HUES64 (cell line): ENCODE measurements around the gene RAVER2.

Source experiments
- H3K27ac ChIP-seq: 2 replicates; pipeline ENCODE4 v1.7.0; 2013; ENCODE audit warnings: low read depth, low read length, inconsistent platforms
- H3K27me3 ChIP-seq: 2 replicates; pipeline ENCODE4 v1.6.1; 2013; ENCODE audit warnings: mild to moderate bottlenecking, low read length; ENCODE audit not compliant: insufficient read depth
- H3K36me3 ChIP-seq: 2 replicates; pipeline ENCODE4 v1.6.1; 2013; ENCODE audit warnings: mild to moderate bottlenecking, low read length; ENCODE audit not compliant: insufficient read depth
- H3K4me1 ChIP-seq: 2 replicates; pipeline ENCODE4 v1.6.1; 2013; ENCODE audit warnings: mild to moderate bottlenecking, low read length, moderate library complexity; ENCODE audit not compliant: insufficient read depth
- H3K4me3 ChIP-seq: 2 replicates; pipeline ENCODE4 v1.5.1; 2013; ENCODE audit warnings: mild to moderate bottlenecking, low read length, moderate library complexity
- H3K9ac ChIP-seq: 2 replicates; pipeline ENCODE4 v1.6.1; 2013; ENCODE audit warnings: mild to moderate bottlenecking, low read depth, low read length
- H3K9me3 ChIP-seq: 2 replicates; pipeline ENCODE4 v1.6.1; 2013; ENCODE audit warnings: low read depth, low read length; ENCODE audit not compliant: insufficient read depth
- WGBS: fragments of 150-250, 120-280 bp; methylation state at CpG from one replicate; pipeline ENCODE4 v1.1.7; 2013; ENCODE audit warnings: missing lambda C conversion rate; 5-methylcytosine and 5-hydroxymethylcytosine counted together

Gene RAVER2

DNA sequence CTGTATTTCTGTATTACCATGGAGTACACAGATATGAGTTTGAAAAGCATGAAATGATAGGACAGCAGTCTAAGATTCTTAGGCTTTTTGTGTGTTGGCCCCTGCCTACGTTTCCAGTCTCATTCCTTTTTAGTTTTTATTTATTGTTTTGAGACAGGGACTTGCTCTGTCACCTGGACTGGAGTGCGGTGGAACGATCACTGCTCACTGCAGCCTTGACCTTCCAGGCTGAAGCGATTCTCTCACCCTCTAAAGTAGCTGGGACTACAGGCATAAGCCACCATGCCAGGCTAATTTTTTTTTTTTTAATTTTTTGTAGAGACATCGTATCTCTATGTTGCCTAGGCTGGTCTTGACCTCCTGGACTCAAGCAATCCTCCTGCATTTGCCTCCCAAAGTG, 3.8 kb downstream of the RAVER2 start:
- no peak overlapping the region for H3K27ac ChIP-seq
- H3K4me3 ChIP-seq: no peak overlapping the region
- no peak overlapping the region for H3K9ac ChIP-seq
- H3K4me1 ChIP-seq: peaks cover 20% of the 10 kb centered on the region
- 0 out of 2 replicates have a peak, but pooled peaks cover 3% of the 10 kb centered on the region for H3K27me3 ChIP-seq
- 95% methylated on average over 5 of the region's 5 CpGs for WGBS
- no peaks in the 10 kb centered on the region for H3K36me3 ChIP-seq
- H3K9me3 ChIP-seq: no peaks in the 10 kb centered on the region

DNA sequence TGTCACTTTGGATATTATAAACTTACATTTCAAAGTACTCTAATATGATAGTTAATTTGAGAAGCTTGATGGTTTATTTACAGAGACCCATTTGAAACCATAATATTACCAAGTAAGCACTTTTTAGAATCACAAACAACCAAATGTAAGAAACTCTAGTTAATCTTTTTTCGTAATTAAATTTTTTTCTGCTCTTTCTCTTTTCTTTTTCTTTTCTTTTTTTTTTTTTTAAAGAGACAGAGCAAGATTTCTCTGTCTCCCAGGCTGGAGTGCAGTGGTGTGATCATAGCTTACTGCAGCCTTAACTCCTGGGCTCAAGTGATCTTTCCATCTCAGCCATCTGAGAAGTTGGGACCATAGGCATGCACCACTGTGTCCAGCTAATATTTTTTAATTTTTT, 5.2 kb downstream of the RAVER2 start:
- Histone ChIP-seq H3K36me3 (no peaks in the 10 kb centered on the region), H3K4me1 (peaks cover 19% of the 10 kb centered on the region), H3K27me3 (0 out of 2 replicates have a peak, but pooled peaks cover 3% of the 10 kb centered on the region), H3K27ac (no peak overlapping the region), H3K4me3 (no peak overlapping the region), H3K9me3 (no peaks in the 10 kb centered on the region), H3K9ac (no peak overlapping the region)
- whole genome bisulfite sequencing: 77% methylated on average over 1 of the region's 1 CpG

DNA sequence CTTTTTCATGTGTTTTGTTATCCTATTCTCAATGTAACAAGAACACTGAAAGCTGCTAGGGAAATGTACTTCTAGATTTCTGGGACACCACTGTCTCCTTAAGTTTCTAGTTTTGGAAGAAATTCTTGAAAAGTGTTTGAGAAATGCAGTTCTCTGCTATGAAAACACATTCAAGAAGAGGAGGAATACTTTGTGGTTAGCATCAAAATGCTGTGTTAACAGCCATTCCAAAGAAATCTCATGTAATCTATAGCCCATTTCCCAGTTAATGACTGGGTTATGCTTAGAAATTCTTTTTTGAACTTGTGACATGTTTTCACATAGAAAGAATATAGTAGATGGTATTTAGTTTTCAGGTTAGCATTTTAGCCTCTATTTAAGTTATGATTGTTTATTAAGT, 6.0 kb downstream of the RAVER2 start:
- H3K27me3 ChIP-seq: 0 out of 2 replicates have a peak, but pooled peaks cover 2% of the 10 kb centered on the region
- no peak overlapping the region for H3K9ac ChIP-seq
- H3K36me3 ChIP-seq: no peaks in the 10 kb centered on the region
- H3K9me3 ChIP-seq: no peaks in the 10 kb centered on the region
- no peak overlapping the region for H3K4me3 ChIP-seq
- no peak overlapping the region for H3K27ac ChIP-seq
- peaks cover 22% of the 10 kb centered on the region for H3K4me1 ChIP-seq

DNA sequence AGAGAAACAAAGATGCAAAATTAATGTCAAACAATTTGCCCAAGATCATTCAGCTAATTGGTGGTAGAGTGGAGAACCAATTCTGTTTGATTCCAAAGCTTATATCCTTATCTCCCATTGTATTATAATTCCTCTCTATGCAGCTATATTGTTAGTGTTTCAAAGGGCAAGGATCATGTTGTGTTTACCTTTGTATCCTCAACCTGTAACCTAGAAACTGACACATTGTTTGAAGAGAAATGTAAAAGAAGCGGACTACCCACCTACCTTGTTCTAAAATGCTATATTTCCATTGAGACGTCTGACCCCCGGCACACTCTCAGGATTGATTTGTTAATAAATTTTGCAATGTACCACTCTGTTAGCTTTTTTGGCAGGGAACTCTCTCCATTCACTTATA, 9.3 kb downstream of the RAVER2 start:
- Histone ChIP-seq H3K9me3 (no peaks in the 10 kb centered on the region), H3K4me3 (no peak overlapping the region), H3K4me1 (peaks cover 13% of the 10 kb centered on the region; the same call in 1 of the 2 replicates), H3K36me3 (no peaks in the 10 kb centered on the region), H3K27ac (no peak overlapping the region), H3K9ac (no peak overlapping the region), H3K27me3 (no peaks in the 10 kb centered on the region)
- WGBS: 86% methylated on average over 1 of the region's 3 CpGs

DNA sequence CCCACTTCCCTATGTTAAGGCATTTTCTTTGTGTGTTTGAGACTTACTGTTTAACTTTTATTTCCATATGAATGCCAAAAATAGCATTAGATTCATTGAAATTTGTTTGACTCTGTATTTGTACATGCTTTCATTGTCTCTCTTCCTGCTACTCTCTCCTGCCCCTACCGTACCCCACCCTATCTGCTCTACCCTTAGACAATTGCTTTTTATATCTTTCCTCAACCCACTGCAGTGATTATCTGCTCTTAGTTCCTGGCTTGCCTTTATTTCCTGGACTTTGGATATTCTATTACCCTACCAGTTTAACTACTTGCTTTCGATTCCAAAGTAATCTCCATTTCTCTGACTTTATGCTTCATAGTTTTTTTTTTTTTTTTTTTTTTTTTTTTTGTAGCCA, 10.5 kb downstream of the RAVER2 start:
- Histone ChIP-seq H3K27ac (no peak overlapping the region), H3K4me1 (peaks cover 12% of the 10 kb centered on the region; the same call in 1 of the 2 replicates), H3K9ac (no peak overlapping the region), H3K4me3 (no peak overlapping the region), H3K27me3 (no peaks in the 10 kb centered on the region), H3K9me3 (no peaks in the 10 kb centered on the region), H3K36me3 (no peaks in the 10 kb centered on the region)
- 83% methylated on average over 2 of the region's 2 CpGs for WGBS

DNA sequence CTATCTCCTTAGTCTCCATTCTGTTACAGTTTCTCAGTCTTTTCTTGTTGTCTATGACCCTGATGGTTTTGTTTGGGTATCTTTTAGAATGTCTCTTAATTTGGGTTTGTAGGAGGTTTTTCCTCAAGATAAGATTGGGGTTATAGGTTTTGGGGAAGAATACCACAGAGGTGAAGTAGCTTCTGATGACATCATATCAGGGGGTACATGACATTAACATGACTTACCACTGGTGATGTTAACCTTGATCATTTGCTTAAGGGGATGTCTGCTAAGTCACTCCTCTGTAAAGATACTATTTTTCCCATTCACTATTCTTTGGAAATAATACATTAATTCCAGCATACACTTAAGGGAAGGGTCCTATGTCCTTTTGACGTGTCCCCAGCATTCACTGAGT, 11.9 kb downstream of the RAVER2 start:
- Histone ChIP-seq H3K4me1 (peaks cover 5% of the 10 kb centered on the region; the same call in 1 of the 2 replicates), H3K27ac (no peak overlapping the region), H3K27me3 (no peaks in the 10 kb centered on the region), H3K4me3 (no peak overlapping the region), H3K9me3 (no peaks in the 10 kb centered on the region), H3K9ac (no peak overlapping the region), H3K36me3 (no peaks in the 10 kb centered on the region)
- 84% methylated on average over 1 of the region's 1 CpG for WGBS

DNA sequence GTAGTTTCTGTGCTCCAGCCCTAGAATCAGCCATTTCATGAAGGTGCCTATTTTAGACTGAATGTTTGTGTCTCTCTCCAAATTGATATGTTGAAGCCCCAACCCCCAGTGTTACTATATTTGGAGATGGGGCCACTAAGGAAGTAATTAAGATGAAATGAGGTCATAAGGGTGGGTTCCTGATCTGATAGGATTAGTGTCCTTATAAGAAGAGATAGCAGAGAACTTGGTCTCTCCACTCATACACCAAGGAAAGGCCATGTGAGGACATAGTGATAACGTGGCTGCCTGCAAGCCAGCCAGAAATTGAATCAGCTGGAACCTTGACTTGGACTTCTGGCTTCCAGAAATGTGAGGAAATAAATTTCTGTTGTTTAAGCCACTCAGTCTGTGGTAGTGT, 12.3 kb downstream of the RAVER2 start:
- Histone ChIP-seq H3K9me3 (no peaks in the 10 kb centered on the region), H3K4me3 (no peak overlapping the region), H3K27me3 (no peaks in the 10 kb centered on the region), H3K27ac (no peak overlapping the region), H3K4me1 (peaks cover 5% of the 10 kb centered on the region; the same call in 1 of the 2 replicates), H3K36me3 (no peaks in the 10 kb centered on the region), H3K9ac (no peak overlapping the region)
- 94% methylated on average over 1 of the region's 1 CpG for WGBS

DNA sequence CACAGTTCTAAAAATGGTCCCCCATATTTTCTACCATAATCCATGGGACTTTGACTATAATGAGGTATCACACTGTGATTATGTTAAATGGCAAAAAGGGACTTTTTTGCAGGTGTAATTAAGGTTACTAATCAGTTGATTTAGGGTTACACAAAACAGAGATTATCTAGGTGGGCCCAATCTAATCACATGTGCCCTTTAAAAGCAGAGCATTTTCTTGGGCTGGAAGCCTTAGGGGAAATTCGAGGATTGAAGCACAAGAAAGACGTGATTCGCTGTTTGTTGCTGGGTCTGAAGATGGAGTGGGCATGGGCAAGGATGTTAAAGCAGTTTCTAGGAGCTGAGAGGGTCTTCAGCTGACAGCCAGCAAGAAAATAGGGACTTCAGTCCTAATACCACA, 13.4 kb downstream of the RAVER2 start:
- Histone ChIP-seq H3K4me3 (no peak overlapping the region), H3K27ac (no peak overlapping the region), H3K27me3 (no peaks in the 10 kb centered on the region), H3K9ac (no peak overlapping the region), H3K36me3 (no peaks in the 10 kb centered on the region), H3K9me3 (no peaks in the 10 kb centered on the region), H3K4me1 (peaks cover 5% of the 10 kb centered on the region; the same call in 1 of the 2 replicates)
- 94% methylated on average over 3 of the region's 3 CpGs for WGBS

DNA sequence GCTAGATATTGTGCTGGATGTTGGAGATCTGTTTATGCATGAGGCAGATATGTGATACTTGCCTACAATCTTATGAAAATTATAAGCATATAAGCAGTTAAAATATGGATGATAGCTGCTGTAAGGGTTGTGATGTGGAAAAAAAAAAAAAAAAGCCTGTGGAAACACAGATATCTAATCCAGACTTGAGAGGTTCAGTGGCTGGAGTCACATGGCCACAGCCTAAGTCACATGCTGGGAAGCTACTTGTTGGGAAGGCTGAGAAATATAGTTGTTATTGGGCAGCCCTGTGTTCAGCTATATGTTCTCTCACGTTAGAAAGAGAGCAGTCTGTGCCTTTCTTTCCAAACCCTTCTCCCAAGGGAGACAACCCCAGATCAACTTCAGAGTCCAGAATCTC, 15.1 kb downstream of the RAVER2 start:
- no peak overlapping the region for H3K9ac ChIP-seq
- WGBS: no CpG with 5 or more reads among the region's 1 CpG
- no peaks in the 10 kb centered on the region for H3K27me3 ChIP-seq
- no peak overlapping the region for H3K27ac ChIP-seq
- H3K4me1 ChIP-seq: peaks cover 5% of the 10 kb centered on the region; the same call in 1 of the 2 replicates
- no peaks in the 10 kb centered on the region for H3K36me3 ChIP-seq
- H3K4me3 ChIP-seq: no peak overlapping the region
- no peaks in the 10 kb centered on the region for H3K9me3 ChIP-seq

DNA sequence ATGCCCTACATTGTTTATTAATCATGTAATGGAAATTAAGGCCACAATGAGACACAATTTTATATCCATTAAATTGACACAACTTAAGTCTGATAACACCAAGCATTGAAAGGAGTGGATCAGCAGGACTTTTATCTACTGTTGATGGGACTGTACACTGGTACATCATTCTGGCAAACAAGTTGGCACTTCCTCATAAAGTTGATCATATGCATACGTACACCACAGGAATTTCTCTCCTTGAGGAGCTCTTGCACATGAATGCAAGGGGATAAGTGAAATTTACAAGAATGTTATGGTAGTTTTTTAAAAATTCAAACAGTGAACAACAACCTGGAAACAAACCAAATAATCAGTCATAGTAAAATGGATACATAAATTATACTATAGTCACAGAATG, 20.1 kb downstream of the RAVER2 start:
- Histone ChIP-seq H3K4me1 (no peaks in the 10 kb centered on the region), H3K36me3 (peaks cover 6% of the 10 kb centered on the region), H3K4me3 (no peak overlapping the region), H3K27me3 (no peaks in the 10 kb centered on the region), H3K27ac (no peak overlapping the region), H3K9me3 (no peaks in the 10 kb centered on the region), H3K9ac (no peak overlapping the region)
- WGBS: 100% methylated on average over 1 of the region's 1 CpG

DNA sequence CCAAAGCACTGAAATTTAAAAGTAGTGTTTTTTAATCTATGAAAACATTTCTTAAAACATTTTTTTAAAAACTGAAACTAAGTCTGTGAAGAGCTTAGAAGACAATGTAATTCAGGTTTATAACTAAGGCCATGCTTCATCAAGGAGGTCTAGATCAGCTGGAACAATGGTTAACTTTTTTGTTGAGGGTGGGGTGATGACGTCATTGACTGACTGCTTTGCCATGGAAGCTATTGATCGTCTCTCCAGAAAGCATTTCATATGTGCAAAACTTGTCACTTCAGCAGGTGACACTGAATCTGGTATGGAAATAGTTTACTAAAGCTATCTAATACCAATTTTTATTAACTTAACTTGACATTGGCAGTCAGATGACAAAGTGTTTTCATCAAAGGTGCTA, 21.0 kb downstream of the RAVER2 start:
- WGBS: 83% methylated on average over 2 of the region's 2 CpGs
- peaks cover 14% of the 10 kb centered on the region for H3K36me3 ChIP-seq
- H3K27me3 ChIP-seq: no peaks in the 10 kb centered on the region
- H3K9me3 ChIP-seq: peaks cover 5% of the 10 kb centered on the region; the same call in 1 of the 2 replicates
- no peak overlapping the region for H3K4me3 ChIP-seq
- H3K9ac ChIP-seq: no peak overlapping the region
- H3K27ac ChIP-seq: no peak overlapping the region
- no peaks in the 10 kb centered on the region for H3K4me1 ChIP-seq

DNA sequence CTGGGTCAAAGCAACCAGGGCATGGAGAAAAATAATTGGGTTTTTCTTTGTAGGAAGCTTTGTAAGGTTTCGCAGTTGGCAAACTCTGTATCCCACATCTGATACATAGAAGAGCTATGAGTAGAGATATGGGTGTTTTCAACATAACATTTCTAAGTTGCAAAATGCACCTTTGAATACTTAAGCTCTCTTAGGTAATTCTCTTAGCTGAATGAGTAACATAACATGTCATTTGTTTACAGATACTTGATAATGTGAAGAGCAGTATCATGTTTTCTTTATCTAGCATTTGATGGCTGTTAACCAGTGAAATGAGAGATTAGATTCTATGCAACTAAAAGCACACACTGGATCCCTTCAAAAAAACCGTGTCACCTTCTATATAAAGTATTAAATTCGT, 21.6 kb downstream of the RAVER2 start:
- Histone ChIP-seq H3K9ac (no peak overlapping the region), H3K9me3 (peaks cover 8% of the 10 kb centered on the region; the same call in 1 of the 2 replicates), H3K4me1 (no peaks in the 10 kb centered on the region), H3K27me3 (no peaks in the 10 kb centered on the region), H3K36me3 (peaks cover 20% of the 10 kb centered on the region), H3K4me3 (no peak overlapping the region), H3K27ac (no peak overlapping the region)
- 100% methylated on average over 3 of the region's 3 CpGs for WGBS
